Activated CD4-positive, alpha-beta T cell treated with anti-CD3 and anti-CD28 coated beads, Interleukin-2, amount 50 U/mL, for 4 hours (primary cell): ENCODE measurements around the gene TAOK2.
"Not testable (repeated sequence)": the region's sequence is repeated elsewhere in the genome, so short reads cannot be mapped to it uniquely, and the experiment has no call there.

Experiments
- DNase-seq, 2 experiments: peaks; one replicate each; pipeline ENCODE4 v3.0.0-alpha.2; 2020

Gene TAOK2

DNA sequence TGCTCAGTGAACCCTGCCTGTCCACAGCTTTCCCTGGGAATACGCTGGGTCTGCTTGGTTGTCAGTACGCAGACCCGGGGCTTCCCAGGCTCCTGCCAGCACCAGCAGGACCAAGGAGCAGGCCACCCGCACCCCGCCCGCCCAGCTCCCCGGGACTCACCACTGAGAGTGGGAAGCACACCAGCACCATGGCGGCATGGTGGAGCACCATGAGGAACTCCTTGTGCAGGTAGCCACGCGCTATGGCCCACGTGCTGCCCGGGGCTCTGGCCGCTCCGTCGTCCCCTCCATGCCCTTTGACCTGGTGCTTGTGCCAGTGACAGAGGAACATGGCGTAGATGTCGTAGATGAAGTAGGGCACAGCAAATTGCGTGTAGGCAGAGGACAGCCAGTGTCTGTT lies 52.8 kb downstream of the TAOK2 start:
- DNase-seq: no peak

GRCh38 chr16:30027588-30028437 lies 54.1 kb downstream of the TAOK2 start:
- no peak for DNase-seq

GRCh38 chr16:30028438-30029076 lies 54.9 kb downstream of the TAOK2 start:
- DNase-seq: no peak

GRCh38 chr16:30030011-30030685 lies 56.5 kb downstream of the TAOK2 start:
- DNase-seq: no peak

DNA sequence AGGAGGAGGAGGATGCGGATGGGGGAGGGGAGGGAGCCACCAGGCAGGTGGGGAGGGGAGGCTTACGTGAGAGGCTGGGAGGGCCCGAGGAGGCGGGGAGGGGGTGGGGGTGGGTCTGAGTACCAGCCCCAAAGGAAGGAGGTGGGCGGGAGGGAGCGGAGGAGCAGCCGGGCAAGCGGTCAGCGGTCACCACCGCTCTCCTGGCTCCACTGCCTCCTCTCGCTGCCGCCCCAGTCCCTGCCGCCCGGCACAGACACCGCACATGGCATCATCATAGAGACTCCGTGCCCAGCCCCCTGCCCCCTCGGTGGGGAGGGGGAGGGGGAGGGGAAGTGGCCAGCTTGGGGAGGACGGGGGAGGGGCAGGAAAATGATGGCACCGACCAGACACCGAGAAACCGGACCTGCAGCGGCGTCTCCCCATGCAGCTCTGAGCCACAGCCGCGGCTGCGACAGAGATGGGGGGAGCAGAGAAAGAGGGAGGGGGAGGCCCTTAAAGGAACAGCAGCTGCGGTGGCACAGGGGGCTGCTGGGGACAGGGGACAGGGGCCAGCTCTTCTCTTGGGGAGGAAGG lies 57.3 kb downstream of the TAOK2 start, which contains the start of gene TLCD3B:
TSS of gene TLCD3B (minus strand) at position 431 of the 573 bp plus-strand sequence. CDS start 744 bp downstream, outside the sequence.
- DNase-seq: no peak

- no peak for DNase-seq
These were observed 57.8 kb downstream of the TAOK2 start for GRCh38 chr16:30031477-30031918.

- peak; percentile 52 to 58 for DNase-seq
These were observed 58.6 kb downstream of the TAOK2 start for GRCh38 chr16:30032083-30032819.

GRCh38 chr16:30033270-30033669 lies 59.6 kb downstream of the TAOK2 start:
- DNase-seq: no peak

DNA sequence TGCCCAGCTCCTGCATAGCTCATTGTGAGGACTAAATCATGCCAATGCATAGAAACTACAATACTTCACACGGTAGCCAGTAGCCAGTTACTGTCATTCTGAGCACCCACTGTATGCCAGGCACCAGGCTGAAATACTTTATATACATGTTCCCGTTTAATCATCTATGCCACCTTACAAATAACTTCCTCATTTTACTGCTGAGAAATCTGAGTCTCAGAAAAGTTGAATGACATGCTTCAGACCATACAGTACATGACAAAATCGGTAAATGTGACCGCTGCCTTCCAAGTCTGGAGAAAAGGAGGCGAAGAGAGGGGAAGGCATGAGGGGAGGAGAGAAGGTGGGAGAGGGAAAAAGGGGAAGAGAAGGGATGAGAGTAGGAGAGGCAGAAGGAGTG lies 66.6 kb downstream of the TAOK2 start:
- no peak for DNase-seq

- not testable (repeated sequence) for DNase-seq
These were observed 67.0 kb downstream of the TAOK2 start for GRCh38 chr16:30040690-30041089.

DNA sequence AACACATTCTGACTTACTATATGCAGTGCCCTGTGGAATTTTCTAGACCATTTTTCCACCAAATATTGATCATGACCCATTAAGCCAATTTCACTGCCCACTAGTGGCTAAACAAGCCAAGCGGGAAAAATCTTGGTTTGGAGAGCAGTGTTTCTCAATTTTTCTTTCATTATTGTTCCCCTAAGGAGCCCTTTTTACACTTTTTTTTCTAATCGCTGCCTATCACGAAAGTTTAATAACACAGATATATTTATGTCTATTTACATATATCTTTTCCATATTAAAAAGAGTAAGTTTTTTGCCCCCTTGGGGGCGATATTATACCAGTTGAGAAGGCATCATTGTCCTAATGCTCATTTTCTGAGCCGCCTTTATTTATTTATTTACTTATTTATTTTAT lies 68.2 kb downstream of the TAOK2 start:
- no peak for DNase-seq
